ENCODE measurements around the gene INSIG1.

The INSIG1 gene

DNA sequence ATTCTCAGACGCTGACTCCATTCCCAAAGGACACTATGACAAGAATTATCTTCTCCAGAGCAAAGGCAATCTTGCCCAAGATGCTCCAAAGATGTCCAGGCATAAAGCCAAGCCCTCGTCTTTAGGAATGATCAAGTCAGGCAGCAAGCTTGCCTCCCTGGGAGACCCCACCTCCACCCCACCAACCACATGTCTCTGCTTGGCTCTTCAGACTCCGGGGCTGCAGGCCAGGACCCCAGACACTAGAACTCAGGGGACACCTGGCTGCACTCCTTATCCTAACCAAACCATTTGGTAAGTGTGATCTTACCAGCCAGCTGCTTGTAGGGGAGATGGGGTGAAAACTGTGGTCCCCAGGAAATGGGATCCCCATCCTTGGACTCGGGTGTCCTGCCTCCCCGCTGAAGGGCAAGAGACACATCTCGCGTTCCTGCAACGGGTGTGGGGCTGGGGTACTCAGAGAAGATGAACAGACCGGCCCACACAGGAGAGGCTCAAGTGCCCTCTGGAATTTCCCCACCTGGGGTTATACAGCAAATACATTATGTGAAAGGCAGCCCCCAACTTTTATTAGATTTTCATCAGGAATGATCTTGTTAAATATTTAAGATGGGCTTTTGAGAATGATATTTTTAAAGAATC lies 55.7 kb downstream of the INSIG1 start:
- DNase-seq, result no peak
- H3K27me3 ChIP-seq (replicated peaks), result peaks cover 16% of the 10 kb centered on the region
- in situ Hi-C loops (cut with HindIII; ENCODE audit: low pct_ligation_motif_present, low sequenced_read_pairs), result no loop called here

DNA sequence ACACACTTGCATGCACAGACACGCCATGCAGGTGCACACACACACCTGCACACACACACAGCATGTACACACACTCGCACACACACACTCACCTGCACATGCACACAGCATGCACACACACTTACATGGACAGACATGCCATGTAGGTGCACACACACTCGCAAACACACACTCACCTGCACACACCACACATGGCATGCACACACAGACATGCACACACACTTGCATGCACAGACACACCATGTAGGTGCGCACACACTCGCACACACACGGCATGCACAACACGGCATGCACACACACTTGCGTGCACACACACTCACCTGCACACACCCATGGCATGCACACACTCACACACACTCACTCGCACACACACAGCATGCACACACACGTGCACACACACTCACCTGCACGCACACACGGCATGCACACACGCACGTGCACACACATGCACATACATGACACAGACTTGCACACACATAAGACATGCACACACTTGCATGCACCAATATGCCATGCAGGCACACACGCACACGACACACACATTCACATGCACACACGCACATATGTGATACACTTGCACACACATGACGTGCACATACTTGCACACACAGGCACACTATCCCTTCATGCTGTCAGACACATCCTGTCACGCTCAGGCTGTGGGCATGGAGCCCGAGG lies 56.8 kb downstream of the INSIG1 start:
- in situ Hi-C loops (cut with HindIII; ENCODE audit: low pct_ligation_motif_present, low sequenced_read_pairs), result no loop called here
- no peak overlapping the region for H3K27ac ChIP-seq
- no peak overlapping the region for H3K4me3 ChIP-seq (ENCODE audit: low read depth, low read length)
- no peak for DNase-seq
- peaks cover 18% of the 10 kb centered on the region for H3K27me3 ChIP-seq (replicated peaks)
- no peaks in the 10 kb centered on the region for H3K36me3 ChIP-seq (replicated peaks)
- TF ChIP-seq, protein P1, sequence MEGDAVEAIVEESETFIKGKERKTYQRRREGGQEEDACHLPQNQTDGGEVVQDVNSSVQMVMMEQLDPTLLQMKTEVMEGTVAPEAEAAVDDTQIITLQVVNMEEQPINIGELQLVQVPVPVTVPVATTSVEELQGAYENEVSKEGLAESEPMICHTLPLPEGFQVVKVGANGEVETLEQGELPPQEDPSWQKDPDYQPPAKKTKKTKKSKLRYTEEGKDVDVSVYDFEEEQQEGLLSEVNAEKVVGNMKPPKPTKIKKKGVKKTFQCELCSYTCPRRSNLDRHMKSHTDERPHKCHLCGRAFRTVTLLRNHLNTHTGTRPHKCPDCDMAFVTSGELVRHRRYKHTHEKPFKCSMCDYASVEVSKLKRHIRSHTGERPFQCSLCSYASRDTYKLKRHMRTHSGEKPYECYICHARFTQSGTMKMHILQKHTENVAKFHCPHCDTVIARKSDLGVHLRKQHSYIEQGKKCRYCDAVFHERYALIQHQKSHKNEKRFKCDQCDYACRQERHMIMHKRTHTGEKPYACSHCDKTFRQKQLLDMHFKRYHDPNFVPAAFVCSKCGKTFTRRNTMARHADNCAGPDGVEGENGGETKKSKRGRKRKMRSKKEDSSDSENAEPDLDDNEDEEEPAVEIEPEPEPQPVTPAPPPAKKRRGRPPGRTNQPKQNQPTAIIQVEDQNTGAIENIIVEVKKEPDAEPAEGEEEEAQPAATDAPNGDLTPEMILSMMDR (IDR thresholded peaks at IDR 0.05; ENCODE audit: low read depth, low read length, missing control alignments), result no peak

More for the DNA sequence above, 55.7 kb downstream of the INSIG1 start:
- no peaks in the 10 kb centered on the region for H3K36me3 ChIP-seq (replicated peaks)
- no peak overlapping the region for H3K27ac ChIP-seq
- TF ChIP-seq, protein P1 (IDR thresholded peaks at IDR 0.05; ENCODE audit: low read depth, low read length, missing control alignments), result no peak
- no peak overlapping the region for H3K4me3 ChIP-seq (ENCODE audit: low read depth, low read length)

DNA sequence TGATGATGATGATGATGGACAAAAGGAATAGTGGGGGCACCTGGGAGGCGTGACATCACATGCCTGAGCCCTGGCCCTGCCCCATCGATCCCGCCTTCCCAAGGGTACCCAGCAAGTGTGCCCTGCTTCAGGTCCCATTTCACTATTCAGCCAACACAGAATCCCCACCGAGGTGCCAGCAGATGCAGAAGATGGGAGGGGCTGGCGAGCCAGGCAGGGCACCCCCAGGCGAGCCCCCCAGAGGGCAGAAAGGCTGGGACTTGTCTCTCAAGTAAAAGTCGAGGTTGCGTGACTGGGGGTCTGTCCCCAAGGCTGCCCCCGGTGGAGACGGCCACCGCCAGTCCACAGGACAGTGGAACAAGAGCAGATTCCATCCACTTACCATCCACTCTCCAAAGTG lies 57.5 kb downstream of the INSIG1 start:
- in situ Hi-C loops (cut with HindIII; ENCODE audit: low pct_ligation_motif_present, low sequenced_read_pairs), result no loop called here
- TF ChIP-seq, protein P1 (IDR thresholded peaks at IDR 0.05; ENCODE audit: low read depth, low read length, missing control alignments), result no peak
- H3K27me3 ChIP-seq (replicated peaks), result peaks cover 20% of the 10 kb centered on the region
- no peaks in the 10 kb centered on the region for H3K36me3 ChIP-seq (replicated peaks)
- no peak for DNase-seq
- no peak overlapping the region for H3K4me3 ChIP-seq (ENCODE audit: low read depth, low read length)
- H3K27ac ChIP-seq, result no peak overlapping the region

DNA sequence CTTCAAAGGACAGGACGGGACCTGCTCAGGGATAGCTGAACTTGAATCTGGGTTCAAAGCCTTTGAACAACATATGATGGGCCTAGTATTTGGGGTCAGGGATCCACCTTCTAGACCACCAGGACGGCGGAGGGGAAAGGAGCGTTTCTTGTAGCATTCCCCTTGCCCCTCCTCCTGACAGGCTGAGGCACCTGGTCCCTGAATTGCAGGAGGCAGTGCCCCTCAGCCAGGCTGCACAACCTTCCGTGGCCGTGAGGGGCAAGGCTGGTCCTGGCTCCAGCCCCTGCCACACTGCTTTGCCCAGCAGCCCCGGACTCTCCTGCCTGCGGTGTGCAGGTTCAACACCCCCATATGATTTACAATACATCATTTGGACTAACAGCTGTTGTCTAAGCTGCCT lies 58.1 kb downstream of the INSIG1 start:
- TF ChIP-seq, protein P1 (IDR thresholded peaks at IDR 0.05; ENCODE audit: low read depth, low read length, missing control alignments), result no peak
- in situ Hi-C loops (cut with HindIII; ENCODE audit: low pct_ligation_motif_present, low sequenced_read_pairs), result no loop called here
- Histone ChIP-seq H3K27ac (no peak overlapping the region), H3K36me3 (replicated peaks) (no peaks in the 10 kb centered on the region), H3K27me3 (replicated peaks) (peaks cover 23% of the 10 kb centered on the region), H3K4me3 (ENCODE audit: low read depth, low read length) (no peak overlapping the region)
- no peak for DNase-seq

DNA sequence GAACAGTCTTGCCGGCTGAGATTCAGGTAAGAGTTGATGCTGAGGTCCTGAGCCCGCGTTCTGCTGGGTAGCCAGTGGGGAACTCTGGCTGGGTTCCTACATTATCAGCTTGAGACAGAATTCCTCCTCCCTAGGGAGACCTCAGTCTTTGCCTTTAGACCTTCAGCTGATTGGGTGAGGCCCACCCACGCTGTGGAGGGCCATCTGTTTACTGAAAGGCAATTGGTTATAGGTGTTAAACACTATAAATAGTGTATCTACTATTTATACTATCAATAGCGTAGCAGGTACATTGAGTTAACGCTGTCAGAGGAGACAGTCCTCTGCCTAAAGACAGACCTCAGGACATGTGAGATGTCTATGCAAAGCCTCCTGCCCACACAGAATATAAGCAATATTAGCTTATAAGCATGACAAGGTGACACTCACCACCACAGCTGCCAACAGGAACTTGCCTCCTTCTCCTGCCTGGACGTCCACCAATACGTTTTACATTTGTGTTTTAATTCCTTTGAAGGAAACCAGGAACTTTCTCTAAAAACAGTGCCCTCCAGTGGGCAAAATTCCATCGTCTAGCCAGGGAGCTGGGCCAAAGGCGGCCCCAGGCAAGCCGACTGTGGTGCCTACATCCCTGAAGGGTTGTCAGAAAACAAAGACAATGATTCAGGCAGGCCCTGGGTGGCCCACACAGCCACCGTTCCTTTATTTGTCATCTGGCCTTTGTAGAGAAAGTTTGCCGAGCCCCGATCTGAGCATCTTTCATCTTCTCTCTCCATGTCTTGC lies 58.8 kb downstream of the INSIG1 start:
- Histone ChIP-seq H3K4me3 (ENCODE audit: low read depth, low read length) (no peak overlapping the region), H3K27ac (no peak overlapping the region), H3K27me3 (replicated peaks) (peaks cover 23% of the 10 kb centered on the region), H3K36me3 (replicated peaks) (no peaks in the 10 kb centered on the region)
- TF ChIP-seq, protein P1 (IDR thresholded peaks at IDR 0.05; ENCODE audit: low read depth, low read length, missing control alignments), result peak; percentile 63
- DNase-seq, result peak; percentile 18
- in situ Hi-C loops (cut with HindIII; ENCODE audit: low pct_ligation_motif_present, low sequenced_read_pairs), result no loop called here
